ENCODE measurements around the gene DES. TPM values are rescaled to one million over a fixed set of nuclear protein-coding genes. Genes with fewer than 3 reads are reported as not detected.
A peak's percentile ranks its signal among the peaks of the same experiment; 100 is the strongest.

The DES gene
- total and polyA plus RNA-seq, 2 experiments from 2014 or later = 1.3 to 2.0 TPM

GRCh38 chr2:219434718-219435525, 16.7 kb downstream of the DES start, which contains the start of gene SPEG:
Gene SPEG (plus strand): TSS chr2:219434843. CDS start chr2:219434978, 135 bp downstream.
- no peaks in the 10 kb centered on the region for H3K36me3 ChIP-seq (ENCODE audit: insufficient read depth)
- Mint-ChIP-seq H3K36me3 (ENCODE audit: low read depth) (no peaks in the 10 kb centered on the region; the same call in 2 of the 3 replicates), H3K27me3 (ENCODE audit: insufficient read depth, low read depth, poor library complexity) (peaks cover 15% of the 10 kb centered on the region), H3K27ac (no peak within 1 kb of the TSS), H3K4me3 (peak within 1 kb of the TSS; percentile 73), H3K4me1 (peaks cover 8% of the 10 kb centered on the region), H3K9me3 (no peaks in the 10 kb centered on the region)
- no peaks in the 10 kb centered on the region for H4K20me1 ChIP-seq (replicated peaks; ENCODE audit: insufficient read depth)
- peak within 1 kb of the TSS; percentile 62 for H3K4me3 ChIP-seq
- peak within 1 kb of the TSS; percentile 7; the same call in 1 of the 2 replicates for H3K27ac ChIP-seq (ENCODE audit: low read depth)
- ATAC-seq (peak; percentile 67), DNase-seq (ENCODE audit: low spot score) (peak; percentile 62)
- peak within 1 kb of the TSS; percentile 43 for H2AFZ ChIP-seq
- H3K4me2 ChIP-seq = peak within 1 kb of the TSS; percentile 90
- peaks cover 42% of the 10 kb centered on the region for H3K27me3 ChIP-seq (ENCODE audit: insufficient read depth)
- H3K4me1 ChIP-seq (ENCODE audit: insufficient read depth) = no peaks in the 10 kb centered on the region; the same call in 1 of the 2 replicates
- no peaks in the 10 kb centered on the region for H3K79me2 ChIP-seq (replicated peaks; ENCODE audit: insufficient read depth)
- TF ChIP-seq EZH2 (IDR thresholded peaks at IDR 0.05; ENCODE audit: low read depth, unreplicated experiment) = peak; percentile 13
- no peak for TF ChIP-seq CREB1 (CRISPR knock-in tag; IDR thresholded peaks at IDR 0.05; ENCODE audit: low read depth)
- TF ChIP-seq EZH2phosphoT487 (IDR thresholded peaks at IDR 0.05; ENCODE audit: unreplicated experiment) = no peak
- no peaks in the 10 kb centered on the region for H3K9me2 ChIP-seq (ENCODE audit: insufficient read depth)
- no peaks in the 10 kb centered on the region for H3F3A ChIP-seq (replicated peaks; ENCODE audit: low read depth)

DNA sequence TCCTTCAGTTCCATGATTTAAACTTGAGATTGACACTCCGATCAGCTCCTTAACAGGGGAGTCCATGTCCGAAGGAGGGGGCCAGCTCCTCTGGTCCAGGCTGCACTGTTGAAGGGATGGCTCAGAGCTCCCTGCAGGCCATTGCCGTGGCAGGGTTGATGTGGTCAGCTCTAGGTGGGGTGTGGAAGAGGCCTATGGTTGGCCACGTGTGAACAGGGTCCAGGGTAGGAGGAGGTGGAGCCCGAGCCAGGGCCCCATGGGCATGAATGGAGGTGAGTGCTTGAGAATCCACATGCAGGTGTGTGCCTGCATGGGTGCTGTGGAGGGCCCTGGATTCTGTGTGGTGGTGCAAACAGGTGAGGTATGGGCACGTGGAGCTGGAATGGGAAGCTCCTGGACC, 17.5 kb downstream of the DES start:
- no peak for ATAC-seq
- Histone ChIP-seq H3K27me3 (ENCODE audit: insufficient read depth) (peaks cover 49% of the 10 kb centered on the region), H3K36me3 (ENCODE audit: insufficient read depth) (no peaks in the 10 kb centered on the region), H3K4me3 (no peak overlapping the region), H3K9me2 (ENCODE audit: insufficient read depth) (no peaks in the 10 kb centered on the region), H3K27ac (ENCODE audit: low read depth) (no peak overlapping the region), H3K4me1 (ENCODE audit: insufficient read depth) (no peaks in the 10 kb centered on the region; the same call in 1 of the 2 replicates), H3K4me2 (0 out of 2 replicates have a peak overlapping the region, but pooled peaks have one; percentile 90), H2AFZ (peak overlapping the region; percentile 43; the same call in 1 of the 2 replicates), H3K79me2 (replicated peaks; ENCODE audit: insufficient read depth) (no peaks in the 10 kb centered on the region), H3F3A (replicated peaks; ENCODE audit: low read depth) (no peaks in the 10 kb centered on the region), H4K20me1 (replicated peaks; ENCODE audit: insufficient read depth) (no peaks in the 10 kb centered on the region)
- Mint-ChIP-seq H3K27ac (no peak overlapping the region), H3K9me3 (no peaks in the 10 kb centered on the region), H3K36me3 (ENCODE audit: low read depth) (no peaks in the 10 kb centered on the region; the same call in 2 of the 3 replicates), H3K4me1 (peaks cover 8% of the 10 kb centered on the region), H3K4me3 (peak overlapping the region; percentile 48; the same call in 2 of the 3 replicates), H3K27me3 (ENCODE audit: insufficient read depth, low read depth, poor library complexity) (peaks cover 15% of the 10 kb centered on the region)
- TF ChIP-seq EZH2phosphoT487 (IDR thresholded peaks at IDR 0.05; ENCODE audit: unreplicated experiment) = no peak
- TF ChIP-seq, protein P1, sequence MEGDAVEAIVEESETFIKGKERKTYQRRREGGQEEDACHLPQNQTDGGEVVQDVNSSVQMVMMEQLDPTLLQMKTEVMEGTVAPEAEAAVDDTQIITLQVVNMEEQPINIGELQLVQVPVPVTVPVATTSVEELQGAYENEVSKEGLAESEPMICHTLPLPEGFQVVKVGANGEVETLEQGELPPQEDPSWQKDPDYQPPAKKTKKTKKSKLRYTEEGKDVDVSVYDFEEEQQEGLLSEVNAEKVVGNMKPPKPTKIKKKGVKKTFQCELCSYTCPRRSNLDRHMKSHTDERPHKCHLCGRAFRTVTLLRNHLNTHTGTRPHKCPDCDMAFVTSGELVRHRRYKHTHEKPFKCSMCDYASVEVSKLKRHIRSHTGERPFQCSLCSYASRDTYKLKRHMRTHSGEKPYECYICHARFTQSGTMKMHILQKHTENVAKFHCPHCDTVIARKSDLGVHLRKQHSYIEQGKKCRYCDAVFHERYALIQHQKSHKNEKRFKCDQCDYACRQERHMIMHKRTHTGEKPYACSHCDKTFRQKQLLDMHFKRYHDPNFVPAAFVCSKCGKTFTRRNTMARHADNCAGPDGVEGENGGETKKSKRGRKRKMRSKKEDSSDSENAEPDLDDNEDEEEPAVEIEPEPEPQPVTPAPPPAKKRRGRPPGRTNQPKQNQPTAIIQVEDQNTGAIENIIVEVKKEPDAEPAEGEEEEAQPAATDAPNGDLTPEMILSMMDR (conservative IDR thresholded peaks at IDR 0.05; ENCODE audit: low read depth in 2 of 2) = no peak
- TF ChIP-seq EZH2 (IDR thresholded peaks at IDR 0.05; ENCODE audit: low read depth, unreplicated experiment) = no peak
- TF ChIP-seq ZNF331 (CRISPR knock-in tag; IDR thresholded peaks at IDR 0.05; ENCODE audit: low read depth) = no peak
- no peak for TF ChIP-seq JUNB (IDR thresholded peaks at IDR 0.05; ENCODE audit: unreplicated experiment)
- no peak for TF ChIP-seq STAT1 (IDR thresholded peaks at IDR 0.05; ENCODE audit: unreplicated experiment)
- TF ChIP-seq POLR2AphosphoS5 (IDR thresholded peaks at IDR 0.05; ENCODE audit: low read depth) = no peak
- no peak for TF ChIP-seq ETS1 (IDR thresholded peaks at IDR 0.05)
- TF ChIP-seq ZNF114 (CRISPR knock-in tag; IDR thresholded peaks at IDR 0.05) = no peak
- TF ChIP-seq CREB1 (CRISPR knock-in tag; IDR thresholded peaks at IDR 0.05; ENCODE audit: low read depth) = no peak
- DNase-seq (ENCODE audit: low spot score) = no peak
